IPS-18a (cell line): ENCODE results near the gene LRSAM1.
A peak's percentile ranks its signal among the peaks of the same experiment; 100 is the strongest.
"Not testable (repeated sequence)": the region's sequence is repeated elsewhere in the genome, so short reads cannot be mapped to it uniquely, and the experiment has no call there.

ENCODE experiments used
- H3K27ac ChIP-seq: one replicate; pipeline ENCODE4 v1.5.1; 2013; ENCODE audit warnings: low read length
- H3K27me3 ChIP-seq: one replicate; pipeline ENCODE4 v1.6.1; 2013; ENCODE audit warnings: mild to moderate bottlenecking, low read length; ENCODE audit not compliant: control insufficient read depth, insufficient read depth
- H3K36me3 ChIP-seq: one replicate; pipeline ENCODE4 v1.6.1; 2013; ENCODE audit warnings: low read depth, low read length; ENCODE audit not compliant: control insufficient read depth
- H3K4me1 ChIP-seq: one replicate; pipeline ENCODE4 v1.6.1; 2013; ENCODE audit warnings: low read depth, low read length; ENCODE audit not compliant: control insufficient read depth
- H3K4me3 ChIP-seq: one replicate; pipeline ENCODE4 v1.5.1; 2013; ENCODE audit warnings: low read length
- H3K9ac ChIP-seq: one replicate; pipeline ENCODE4 v1.6.1; 2013; ENCODE audit warnings: mild to moderate bottlenecking, low read length, moderate library complexity
- H3K9me3 ChIP-seq: one replicate; pipeline ENCODE4 v1.6.1; 2013; ENCODE audit warnings: low read depth, low read length; ENCODE audit not compliant: control insufficient read depth

Gene LRSAM1

GRCh38 chr9:127449332-127449966 lies 1.9 kb upstream of the LRSAM1 start:
- Histone ChIP-seq H3K36me3 (peaks cover 48% of the 10 kb centered on the region), H3K27ac (no peak overlapping the region), H3K4me3 (peak overlapping the region; percentile 85), H3K4me1 (no peaks in the 10 kb centered on the region), H3K9me3 (no peaks in the 10 kb centered on the region), H3K27me3 (no peaks in the 10 kb centered on the region), H3K9ac (peak overlapping the region; percentile 95)

- H3K4me3 ChIP-seq, result peak overlapping the region; percentile 85
- peaks cover 43% of the 10 kb centered on the region for H3K36me3 ChIP-seq
- peak overlapping the region; percentile 36 for H3K27ac ChIP-seq
- H3K9me3 ChIP-seq, result no peaks in the 10 kb centered on the region
- peak overlapping the region; percentile 95 for H3K9ac ChIP-seq
- no peaks in the 10 kb centered on the region for H3K4me1 ChIP-seq
- no peaks in the 10 kb centered on the region for H3K27me3 ChIP-seq
Observed at GRCh38 chr9:127450243-127450760, 1.0 kb upstream of the LRSAM1 start.

DNA sequence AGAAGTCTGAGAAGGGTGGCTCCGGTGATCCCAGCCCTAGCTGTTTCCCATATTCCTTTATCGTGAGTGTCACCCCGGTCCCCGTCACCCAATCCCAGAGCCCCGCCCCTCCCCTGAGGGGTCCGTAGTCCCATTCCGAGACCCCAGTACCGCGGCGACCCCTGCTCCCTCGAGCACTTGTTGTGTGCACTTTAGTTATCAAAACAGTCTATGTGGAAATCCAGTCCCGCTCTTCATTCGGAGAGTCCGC lies 223 bp downstream of the LRSAM1 start:
- no peaks in the 10 kb centered on the region for H3K27me3 ChIP-seq
- peak overlapping the region; percentile 21 for H3K27ac ChIP-seq
- peak overlapping the region; percentile 85 for H3K4me3 ChIP-seq
- peaks cover 41% of the 10 kb centered on the region for H3K36me3 ChIP-seq
- no peaks in the 10 kb centered on the region for H3K9me3 ChIP-seq
- no peaks in the 10 kb centered on the region for H3K4me1 ChIP-seq
- peak overlapping the region; percentile 67 for H3K9ac ChIP-seq

DNA sequence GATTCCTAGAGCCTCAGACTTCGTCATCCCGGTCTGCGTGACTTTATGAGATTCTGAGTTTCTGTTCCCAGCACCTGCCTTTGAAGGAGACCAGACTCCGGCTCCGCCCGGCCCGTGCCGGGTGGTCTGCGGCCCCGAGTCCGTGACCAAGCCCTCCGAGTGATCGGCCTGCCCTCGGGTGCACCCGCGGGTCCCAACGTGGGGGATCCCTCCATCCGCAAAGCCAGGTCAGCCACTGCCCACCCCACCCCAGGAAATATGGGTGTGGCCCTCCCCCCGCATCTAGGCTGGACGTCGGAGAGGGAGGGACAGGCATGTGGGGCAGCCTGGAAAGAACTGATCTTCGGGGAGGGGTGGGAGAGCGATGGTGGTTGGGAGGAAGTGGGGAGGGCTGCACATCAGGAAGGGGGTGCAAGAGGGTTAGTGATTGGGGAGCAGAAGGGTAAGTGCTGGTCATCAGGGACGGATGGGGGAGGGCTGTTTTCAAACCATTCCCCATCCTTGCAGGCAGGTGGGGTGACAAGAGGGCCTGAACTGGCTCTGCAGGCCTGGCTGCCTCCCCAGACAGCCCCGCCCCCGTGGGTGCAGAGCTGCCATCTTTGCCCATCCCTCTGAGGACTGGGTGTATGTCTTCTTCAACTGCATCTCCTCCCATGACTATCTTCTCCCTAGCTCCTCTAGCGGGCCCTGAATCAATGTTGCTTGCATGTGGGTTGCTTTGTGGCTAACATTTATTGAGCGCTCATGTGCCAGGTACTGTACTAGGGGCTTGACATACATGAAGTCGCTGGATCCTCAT lies 747 bp downstream of the LRSAM1 start:
- H3K4me3 ChIP-seq, result peak overlapping the region; percentile 85
- peak overlapping the region; percentile 67 for H3K9ac ChIP-seq
- H3K27ac ChIP-seq, result peak overlapping the region; percentile 21
- no peaks in the 10 kb centered on the region for H3K4me1 ChIP-seq
- H3K9me3 ChIP-seq, result no peaks in the 10 kb centered on the region
- peaks cover 36% of the 10 kb centered on the region for H3K36me3 ChIP-seq
- H3K27me3 ChIP-seq, result no peaks in the 10 kb centered on the region

DNA sequence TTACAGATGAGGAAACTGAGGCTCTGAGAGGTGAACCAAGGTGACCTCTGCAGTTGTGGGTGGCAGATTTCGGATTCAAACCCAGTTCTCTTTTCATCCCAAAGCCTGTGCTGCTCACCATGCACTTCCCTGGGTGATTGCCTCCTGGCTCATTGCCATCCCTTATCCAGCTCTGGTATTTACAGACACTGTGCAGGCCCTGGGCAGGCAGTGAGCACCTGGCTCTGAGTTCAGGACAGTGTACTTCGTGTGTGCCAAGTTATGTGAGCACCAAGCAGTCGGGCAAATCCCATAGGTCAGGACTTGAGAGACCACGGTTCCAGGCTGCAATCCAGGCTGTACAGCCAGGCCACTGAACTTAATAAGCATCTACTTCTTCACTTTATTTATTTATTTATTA lies 1.4 kb downstream of the LRSAM1 start:
- peaks cover 29% of the 10 kb centered on the region for H3K36me3 ChIP-seq
- H3K4me1 ChIP-seq, result no peaks in the 10 kb centered on the region
- H3K27ac ChIP-seq, result no peak overlapping the region
- no peaks in the 10 kb centered on the region for H3K27me3 ChIP-seq
- no peak overlapping the region for H3K9ac ChIP-seq
- no peaks in the 10 kb centered on the region for H3K9me3 ChIP-seq
- peak overlapping the region; percentile 85 for H3K4me3 ChIP-seq

- Histone ChIP-seq H3K4me1 (no peaks in the 10 kb centered on the region), H3K4me3 (no peak overlapping the region), H3K9ac (no peak overlapping the region), H3K27me3 (no peaks in the 10 kb centered on the region), H3K27ac (no peak overlapping the region), H3K36me3 (peaks cover 15% of the 10 kb centered on the region), H3K9me3 (no peaks in the 10 kb centered on the region)
Observed at GRCh38 chr9:127455324-127455992, 4.1 kb downstream of the LRSAM1 start.

DNA sequence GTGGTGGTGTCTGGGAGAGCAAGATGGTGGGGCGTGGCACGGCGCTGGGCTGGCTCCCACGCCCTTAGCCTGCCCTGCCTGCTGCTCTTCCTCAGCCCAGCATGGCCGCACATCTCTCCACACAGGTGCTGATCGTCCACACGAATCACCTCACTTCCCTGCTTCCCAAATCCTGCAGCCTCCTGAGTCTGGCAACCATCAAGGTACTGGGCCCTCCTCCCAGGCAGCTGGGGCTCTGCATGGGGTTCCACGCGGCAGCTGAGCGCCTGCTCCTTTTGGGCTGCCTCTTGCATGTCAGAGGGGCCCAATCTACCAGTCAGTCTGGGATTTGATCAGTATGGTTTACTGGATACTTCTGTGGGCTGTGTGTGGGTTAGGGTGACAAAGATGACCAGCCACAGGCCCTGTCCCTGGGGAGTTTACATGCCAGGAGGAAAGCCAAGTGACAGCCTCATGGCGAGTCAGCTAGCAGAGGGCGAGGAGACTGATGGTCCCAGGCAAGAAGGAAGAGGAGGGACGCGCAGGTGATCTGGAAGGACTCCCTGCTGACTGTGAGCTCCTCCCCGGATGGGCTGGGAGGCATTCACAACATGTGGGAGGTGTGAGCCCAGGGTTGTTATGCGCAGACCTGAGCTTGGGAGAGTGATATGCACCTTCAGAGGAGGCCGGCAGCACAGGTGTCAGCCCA lies 6.0 kb downstream of the LRSAM1 start:
- Histone ChIP-seq H3K9ac (no peak overlapping the region), H3K36me3 (peaks cover 28% of the 10 kb centered on the region), H3K27me3 (no peaks in the 10 kb centered on the region), H3K27ac (no peak overlapping the region), H3K9me3 (no peaks in the 10 kb centered on the region), H3K4me1 (no peaks in the 10 kb centered on the region), H3K4me3 (no peak overlapping the region)

- Histone ChIP-seq H3K36me3 (peaks cover 30% of the 10 kb centered on the region), H3K4me3 (no peak overlapping the region), H3K9ac (no peak overlapping the region), H3K27me3 (no peaks in the 10 kb centered on the region), H3K9me3 (no peaks in the 10 kb centered on the region), H3K27ac (no peak overlapping the region), H3K4me1 (no peaks in the 10 kb centered on the region)
Observed at GRCh38 chr9:127458921-127459320, 7.6 kb downstream of the LRSAM1 start.

GRCh38 chr9:127463382-127463781 lies 12.1 kb downstream of the LRSAM1 start:
- Histone ChIP-seq H3K27ac (no peak overlapping the region), H3K4me3 (no peak overlapping the region), H3K27me3 (no peaks in the 10 kb centered on the region), H3K36me3 (peaks cover 30% of the 10 kb centered on the region), H3K9me3 (no peaks in the 10 kb centered on the region), H3K4me1 (no peaks in the 10 kb centered on the region), H3K9ac (no peak overlapping the region)

- peaks cover 30% of the 10 kb centered on the region for H3K36me3 ChIP-seq
- no peak overlapping the region for H3K27ac ChIP-seq
- H3K4me1 ChIP-seq, result no peaks in the 10 kb centered on the region
- H3K27me3 ChIP-seq, result no peaks in the 10 kb centered on the region
- no peaks in the 10 kb centered on the region for H3K9me3 ChIP-seq
- no peak overlapping the region for H3K4me3 ChIP-seq
- no peak overlapping the region for H3K9ac ChIP-seq
Observed at GRCh38 chr9:127463911-127464310, 12.6 kb downstream of the LRSAM1 start.

DNA sequence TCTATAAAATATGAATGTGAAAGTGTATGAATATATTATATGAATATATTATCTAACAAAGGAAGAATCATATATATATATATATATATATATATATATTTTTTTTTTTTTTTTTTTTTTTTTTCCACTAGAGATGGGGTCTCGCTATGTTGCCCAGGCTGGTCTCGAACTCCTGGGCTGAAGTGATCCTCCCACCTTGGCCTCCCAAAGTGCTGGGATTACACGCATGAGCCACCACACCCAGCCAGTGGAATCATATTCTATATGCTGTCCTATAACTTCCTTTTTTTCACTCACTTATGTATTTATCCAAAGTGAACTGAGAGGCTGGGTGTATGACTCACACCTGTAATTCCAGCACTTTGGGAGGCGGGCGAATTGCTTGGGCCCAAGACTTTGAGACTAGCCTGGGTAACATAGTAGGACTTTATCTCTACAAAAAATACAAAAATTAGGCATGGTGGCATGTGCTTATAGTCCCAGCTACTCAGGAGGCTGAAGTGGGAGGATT lies 15.2 kb downstream of the LRSAM1 start:
- H3K36me3 ChIP-seq, result peaks cover 16% of the 10 kb centered on the region
- not testable (repeated sequence) for H3K27ac ChIP-seq, H3K4me1 ChIP-seq, H3K4me3 ChIP-seq, H3K9me3 ChIP-seq, H3K9ac ChIP-seq, H3K27me3 ChIP-seq
